HG03457 (cell line): ENCODE results near the gene OR10A5.
"Not testable (repeated sequence)": the region's sequence is repeated elsewhere in the genome, so short reads cannot be mapped to it uniquely, and the experiment has no call there.

Experiments
- ATAC-seq: cut with Tn5 transposase; IDR thresholded peaks from one replicate; pipeline ENCODE4 v1.9.1; 2021; ENCODE audit warnings: moderate number of reproducible peaks; ENCODE audit not compliant: unreplicated experiment

OR10A5 gene, protein sequence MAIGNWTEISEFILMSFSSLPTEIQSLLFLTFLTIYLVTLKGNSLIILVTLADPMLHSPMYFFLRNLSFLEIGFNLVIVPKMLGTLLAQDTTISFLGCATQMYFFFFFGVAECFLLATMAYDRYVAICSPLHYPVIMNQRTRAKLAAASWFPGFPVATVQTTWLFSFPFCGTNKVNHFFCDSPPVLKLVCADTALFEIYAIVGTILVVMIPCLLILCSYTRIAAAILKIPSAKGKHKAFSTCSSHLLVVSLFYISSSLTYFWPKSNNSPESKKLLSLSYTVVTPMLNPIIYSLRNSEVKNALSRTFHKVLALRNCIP

DNA sequence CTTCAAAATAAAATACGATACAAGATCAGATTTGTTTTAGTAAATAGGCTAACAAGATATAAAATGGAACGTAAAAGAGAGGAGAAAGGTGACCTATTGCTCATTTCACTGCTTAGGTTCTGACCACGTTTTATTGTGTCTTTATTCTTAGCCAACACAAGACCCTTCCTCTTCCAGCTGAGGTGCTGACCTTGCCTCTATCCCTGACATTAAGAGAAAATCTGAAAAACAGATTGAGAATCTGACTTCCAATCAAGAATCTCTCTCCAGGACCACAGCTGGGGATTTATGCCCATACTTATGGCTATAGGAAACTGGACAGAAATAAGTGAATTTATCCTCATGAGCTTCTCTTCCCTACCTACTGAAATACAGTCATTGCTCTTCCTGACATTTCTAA is at the start of gene OR10A5:
Gene OR10A5 (plus strand): TSS at position 301 of the 400 bp plus-strand sequence. CDS start 0 bp downstream, at position 301.
- no peak for ATAC-seq

DNA sequence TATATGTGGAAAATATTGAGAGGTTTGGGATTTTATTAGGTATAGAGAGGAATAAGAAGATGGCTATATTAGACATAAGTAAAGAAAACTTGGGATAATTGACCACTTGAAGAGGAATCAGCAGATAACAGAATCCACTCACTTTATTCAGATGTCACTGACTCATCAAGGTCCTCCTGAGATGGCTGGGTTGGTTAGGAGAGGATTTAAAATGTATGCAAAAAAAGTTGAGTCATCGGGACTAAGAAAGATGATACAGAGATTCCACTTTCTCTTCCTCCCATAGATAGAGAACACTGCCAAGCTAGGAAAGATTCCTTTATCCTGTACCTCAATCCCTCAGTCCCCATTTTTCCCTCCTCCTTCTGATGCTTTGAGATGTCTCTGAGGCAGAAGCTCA is 46.1 kb upstream of the OR10A5 start, which contains the start of gene OR6A2:
Gene OR6A2 (minus strand): TSS at position 288 of the 400 bp plus-strand sequence. CDS start 3,981 bp downstream, outside the sequence.
- no peak for ATAC-seq

DNA sequence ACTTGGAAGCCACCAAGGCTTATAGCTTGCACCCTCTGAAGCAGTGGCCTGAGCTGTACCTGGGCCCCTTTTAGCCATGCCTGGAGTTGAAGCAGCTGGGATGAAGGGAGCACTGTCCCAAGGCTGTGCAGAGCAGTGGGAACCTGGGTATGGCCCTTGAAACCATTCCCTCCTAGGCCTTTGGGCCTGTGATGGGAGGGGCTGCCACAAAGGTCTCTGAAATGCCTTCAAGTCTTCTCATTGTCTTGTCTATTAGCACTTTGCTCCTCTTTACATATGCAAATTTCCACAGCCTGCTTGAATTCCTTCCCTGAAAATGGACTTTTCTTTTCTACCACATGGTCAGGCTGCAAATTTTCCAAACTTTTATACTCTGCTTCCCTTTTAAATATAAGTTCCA is 44.4 kb upstream of the OR10A5 start:
- not testable (repeated sequence) for ATAC-seq

DNA sequence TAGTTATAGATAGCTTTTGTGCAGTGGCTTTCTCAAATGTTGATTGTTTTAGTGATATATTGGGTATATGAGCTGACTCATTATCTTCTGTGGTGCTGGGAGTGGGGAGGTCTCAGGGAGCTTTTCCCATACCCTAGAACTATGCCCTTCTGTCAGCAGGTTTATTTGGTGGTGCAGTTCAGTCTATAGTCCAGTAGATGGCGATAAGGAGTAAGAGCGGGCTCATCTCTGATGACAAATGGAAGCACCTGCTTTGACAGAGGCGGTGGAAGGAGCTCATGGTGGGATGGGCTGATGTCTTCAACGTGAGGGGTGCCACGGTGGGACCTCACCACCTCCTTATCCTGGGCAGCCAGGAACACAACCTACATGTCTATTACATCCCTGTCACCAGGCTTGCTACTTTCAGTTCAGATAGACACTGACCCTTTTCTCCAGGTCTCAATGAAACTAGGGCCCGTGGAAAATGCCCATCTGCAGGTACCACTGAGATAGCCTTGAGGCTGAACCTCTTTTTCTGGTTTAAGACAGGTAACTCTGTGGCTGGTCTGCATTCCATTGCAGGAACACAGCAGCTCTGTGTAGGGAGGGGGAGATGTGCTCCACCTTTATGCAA is 33.0 kb upstream of the OR10A5 start:
- peak; percentile 79 for ATAC-seq

- ATAC-seq = no peak
Observed at GRCh38 chr11:6813656-6814055, 31.8 kb upstream of the OR10A5 start.

DNA sequence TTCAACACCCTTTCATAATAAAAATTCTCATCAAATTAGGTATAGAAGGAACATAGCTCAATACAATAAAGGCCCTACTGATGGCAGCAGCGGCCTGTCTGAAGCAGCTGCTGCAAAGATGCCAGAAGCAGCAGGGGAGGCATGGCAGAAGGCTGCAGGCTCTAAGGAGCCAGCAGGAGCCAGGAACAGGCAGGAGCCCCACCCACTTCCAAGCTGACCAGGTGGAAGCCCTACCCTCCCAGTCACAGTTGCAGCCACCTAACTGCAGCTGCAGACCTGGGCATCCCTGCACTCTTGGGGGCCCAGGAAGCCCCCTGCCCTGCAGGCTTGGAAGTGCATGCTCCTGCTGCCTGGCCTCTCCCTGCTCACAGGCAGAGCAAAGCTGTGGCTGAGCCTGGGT is 27.8 kb upstream of the OR10A5 start:
- ATAC-seq = no peak

DNA sequence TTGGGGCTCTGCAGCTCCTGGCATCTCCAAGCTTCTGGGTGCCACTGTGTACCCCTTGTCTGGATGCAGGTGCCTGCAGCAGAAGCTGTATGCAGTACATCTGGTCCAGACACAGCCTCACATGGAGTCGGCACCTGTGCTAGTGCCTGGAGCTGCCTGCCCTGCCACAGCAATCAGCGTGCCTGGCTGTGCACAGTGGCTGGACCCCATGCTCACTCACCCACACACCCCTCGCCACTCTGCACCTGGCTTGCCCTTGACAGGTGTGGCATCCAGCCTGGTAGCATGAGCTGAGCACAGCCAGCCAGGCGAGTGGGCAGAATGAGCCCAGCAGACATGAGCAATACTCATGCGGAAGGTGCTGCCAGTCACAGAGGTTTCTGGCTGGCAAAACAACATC is 26.5 kb upstream of the OR10A5 start:
- no peak for ATAC-seq

- ATAC-seq = no peak
Observed at GRCh38 chr11:6824136-6824823, 21.2 kb upstream of the OR10A5 start.

DNA sequence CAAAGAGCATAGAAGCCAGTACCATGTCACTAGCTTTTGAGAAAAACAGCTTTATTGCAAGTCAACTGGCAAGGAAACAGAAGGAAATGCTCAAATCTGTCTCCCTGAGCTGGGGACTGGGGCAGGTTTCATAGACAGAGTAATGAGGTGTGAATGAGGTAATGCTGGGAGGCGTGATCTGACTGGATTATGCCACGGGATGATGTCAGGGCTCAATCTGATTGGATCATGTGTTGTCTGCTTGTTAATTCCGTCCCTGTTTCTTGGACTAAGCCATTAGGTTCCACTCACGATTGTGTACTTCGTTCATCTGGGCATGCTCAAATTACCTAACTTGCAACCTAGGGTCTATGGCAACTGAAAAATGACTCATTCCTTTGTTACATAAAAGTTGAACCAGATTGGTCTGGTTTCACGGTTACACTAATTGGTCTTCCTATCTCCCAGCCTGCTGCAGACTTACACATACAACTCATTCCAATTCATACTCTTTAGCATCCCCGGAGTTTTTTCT is 20.2 kb upstream of the OR10A5 start:
- no peak for ATAC-seq

- ATAC-seq = no peak
Observed at GRCh38 chr11:6828103-6828502, 17.4 kb upstream of the OR10A5 start.

DNA sequence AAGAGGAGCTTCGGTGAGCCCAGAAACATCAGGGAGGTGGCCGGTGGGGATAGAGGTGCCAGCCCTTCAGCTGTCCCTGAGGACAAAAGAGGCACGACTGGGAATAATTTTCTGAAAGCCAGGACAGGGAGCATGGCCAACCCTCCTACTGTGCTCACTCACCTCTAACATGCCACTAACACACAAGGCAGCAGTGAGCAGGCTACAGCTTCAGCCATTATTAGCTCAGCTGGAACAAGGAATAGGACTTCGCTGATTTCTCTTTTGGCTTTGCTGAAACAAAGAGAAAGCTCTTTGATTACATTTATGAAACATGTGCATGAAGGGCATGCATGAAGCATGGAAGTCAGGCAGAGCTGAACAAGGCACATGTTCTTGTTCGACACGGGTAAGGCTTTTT is 12.1 kb upstream of the OR10A5 start:
- ATAC-seq = no peak

- ATAC-seq = no peak
Observed at GRCh38 chr11:6834021-6834420, 11.5 kb upstream of the OR10A5 start.

DNA sequence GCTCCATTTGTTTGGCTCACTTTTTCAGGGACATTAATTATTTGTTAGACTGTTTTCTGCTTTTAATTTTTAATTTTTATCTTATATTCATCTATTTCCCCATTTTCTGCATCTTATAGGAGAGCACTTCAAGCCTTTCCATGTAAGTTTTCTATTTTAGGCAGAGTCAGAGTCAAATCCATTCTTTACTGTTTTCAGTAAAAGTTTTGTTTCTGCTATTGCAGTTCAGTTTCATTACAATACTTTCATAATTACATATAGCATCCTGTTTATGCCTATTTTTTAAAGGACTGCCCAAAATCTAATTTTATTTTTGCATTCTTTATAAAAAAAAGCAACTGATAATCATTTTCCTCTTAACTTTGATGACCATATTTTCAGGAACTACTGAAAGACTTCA is 3.8 kb upstream of the OR10A5 start:
- no peak for ATAC-seq

DNA sequence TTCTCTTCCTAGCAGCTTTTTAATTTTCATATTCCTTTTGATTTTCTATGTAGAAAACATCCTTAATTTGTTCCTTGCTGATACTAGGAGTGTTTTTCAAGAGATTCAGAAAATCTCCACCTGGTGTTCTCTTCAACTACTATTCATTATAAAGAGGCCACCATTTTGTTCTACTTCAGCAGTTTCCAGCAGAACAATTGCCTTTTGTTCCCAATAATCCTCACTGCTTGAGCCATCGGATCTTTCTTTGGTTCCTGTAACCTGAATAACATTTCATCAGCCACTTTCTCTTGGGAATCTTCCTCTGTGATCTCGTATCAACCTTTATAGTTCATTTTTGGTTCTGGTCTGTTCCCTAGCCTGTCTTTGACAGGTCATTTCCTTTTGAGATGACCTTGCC is 1.8 kb upstream of the OR10A5 start:
- ATAC-seq = no peak

DNA sequence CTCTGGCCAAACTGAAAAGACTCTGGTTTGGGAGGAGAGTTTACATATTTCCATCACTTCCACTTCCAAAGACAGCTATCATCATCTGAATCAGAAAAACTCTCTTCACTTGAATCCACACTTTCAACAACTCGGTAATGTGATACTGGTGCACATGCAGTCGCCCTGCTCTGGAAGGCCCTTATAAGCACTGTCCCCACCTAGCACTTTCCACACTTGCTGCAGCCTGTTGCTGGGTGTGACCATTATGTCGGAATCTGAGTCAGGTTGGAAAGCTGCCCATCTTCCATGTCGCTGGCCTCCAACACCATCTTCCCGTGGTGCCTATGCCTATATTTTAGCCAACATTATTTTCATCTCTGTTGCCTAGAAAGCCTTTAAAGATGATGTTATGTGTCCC is 1.1 kb upstream of the OR10A5 start:
- ATAC-seq = no peak

DNA sequence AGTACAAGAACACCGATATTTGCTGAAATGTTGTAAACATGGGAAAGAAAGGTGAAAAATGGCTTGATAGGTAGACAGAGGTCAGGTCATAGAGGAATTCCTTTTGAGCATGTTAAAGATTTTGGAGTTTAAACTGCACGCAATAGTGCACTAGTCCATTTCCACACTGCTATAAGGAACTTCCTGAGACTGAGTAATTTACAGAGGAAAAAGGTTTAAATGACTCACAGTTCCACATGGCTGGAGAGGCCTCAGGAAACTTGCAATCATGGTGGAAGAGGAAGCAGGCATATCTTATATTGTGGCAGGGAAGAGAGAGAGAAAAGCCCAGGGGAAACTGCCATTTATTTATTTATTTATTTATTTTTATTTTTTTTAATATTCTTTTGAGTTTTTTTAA is 5.0 kb downstream of the OR10A5 start:
- ATAC-seq = no peak

DNA sequence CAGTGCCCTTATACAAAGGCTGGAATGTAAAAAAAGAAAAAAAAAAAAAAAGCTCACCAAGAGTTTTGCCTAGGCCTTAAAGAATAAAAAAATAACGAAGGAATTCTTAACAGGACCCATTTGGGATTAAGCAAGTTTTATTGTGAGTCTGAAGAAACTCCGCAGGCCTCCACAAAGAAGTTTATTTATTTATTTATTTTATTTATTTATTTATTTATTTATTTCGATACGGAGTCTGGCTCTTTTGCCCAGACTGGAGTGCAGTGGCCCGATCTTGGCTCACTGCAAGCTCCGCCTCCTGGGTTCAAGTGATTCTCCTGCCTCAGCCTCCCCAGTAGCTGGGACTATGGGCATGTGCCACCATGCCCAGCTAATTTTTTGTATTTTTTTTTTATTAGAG is 9.3 kb downstream of the OR10A5 start:
- ATAC-seq = not testable (repeated sequence)

- ATAC-seq = no peak
Observed at GRCh38 chr11:6855971-6856541, 10.6 kb downstream of the OR10A5 start.

- ATAC-seq = no peak
Observed at GRCh38 chr11:6856871-6857270, 11.4 kb downstream of the OR10A5 start.

DNA sequence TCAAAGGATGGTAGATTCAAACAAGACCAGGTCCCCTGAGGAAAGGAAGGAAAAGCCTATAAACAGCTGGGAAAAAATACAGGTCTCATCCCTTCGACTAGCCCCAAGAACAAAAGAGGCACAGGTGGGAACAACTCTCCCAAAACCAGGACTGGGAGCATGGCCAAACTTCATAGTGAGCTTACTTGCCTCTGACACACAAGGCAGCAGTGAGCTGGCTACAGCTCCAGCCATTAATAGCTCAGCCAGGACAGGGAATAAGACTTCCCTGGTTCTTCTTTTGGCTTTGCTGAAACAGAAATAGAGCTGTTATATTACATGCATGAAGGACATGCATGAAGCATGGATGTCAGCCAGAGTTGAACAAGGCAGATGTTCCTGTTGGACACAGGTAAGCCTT is 17.5 kb downstream of the OR10A5 start, which contains the start of gene OR10A2:
Gene OR10A2 (plus strand): TSS at position 97 of the 400 bp plus-strand sequence. CDS start 6,698 bp downstream, outside the sequence.
- ATAC-seq = no peak

GRCh38 chr11:6864438-6864837 is 19.0 kb downstream of the OR10A5 start:
- ATAC-seq = no peak
